GM18508 (cell line): ENCODE measurements around the gene PTTG1.
A peak's percentile ranks its signal among the peaks of the same experiment; 100 is the strongest.

Experiments used
- ATAC-seq: cut with Tn5 transposase; IDR thresholded peaks from one replicate; pipeline ENCODE4 v1.9.1; 2021; ENCODE audit warnings: moderate number of reproducible peaks; ENCODE audit not compliant: insufficient read depth, unreplicated experiment

PTTG1 gene

GRCh38 chr5:160450164-160450932, 28.7 kb downstream of the PTTG1 start:
- ATAC-seq, result no peak

- no peak for ATAC-seq
Measured at GRCh38 chr5:160451281-160451680, 29.6 kb downstream of the PTTG1 start.

GRCh38 chr5:160452036-160452435, 30.4 kb downstream of the PTTG1 start:
- no peak for ATAC-seq

DNA sequence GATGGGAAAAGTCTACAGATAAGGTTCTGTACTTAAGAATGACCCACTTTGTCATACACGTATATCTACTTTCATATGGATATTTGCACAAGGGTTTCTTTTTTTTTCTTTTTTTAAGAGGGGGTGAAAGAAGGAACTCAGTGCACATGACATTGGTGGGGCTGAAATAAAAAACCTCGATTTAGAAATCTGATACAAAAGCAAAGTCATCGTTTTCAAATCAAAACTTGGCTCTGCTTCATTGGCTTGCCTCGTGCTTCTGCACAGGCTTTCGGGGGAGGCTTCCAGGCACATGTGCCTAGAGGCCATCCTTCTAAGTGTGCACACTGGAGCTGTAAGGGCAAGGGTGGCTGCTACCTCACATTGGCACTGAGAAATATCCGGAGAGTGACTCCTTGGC, 31.1 kb downstream of the PTTG1 start:
- no peak for ATAC-seq

DNA sequence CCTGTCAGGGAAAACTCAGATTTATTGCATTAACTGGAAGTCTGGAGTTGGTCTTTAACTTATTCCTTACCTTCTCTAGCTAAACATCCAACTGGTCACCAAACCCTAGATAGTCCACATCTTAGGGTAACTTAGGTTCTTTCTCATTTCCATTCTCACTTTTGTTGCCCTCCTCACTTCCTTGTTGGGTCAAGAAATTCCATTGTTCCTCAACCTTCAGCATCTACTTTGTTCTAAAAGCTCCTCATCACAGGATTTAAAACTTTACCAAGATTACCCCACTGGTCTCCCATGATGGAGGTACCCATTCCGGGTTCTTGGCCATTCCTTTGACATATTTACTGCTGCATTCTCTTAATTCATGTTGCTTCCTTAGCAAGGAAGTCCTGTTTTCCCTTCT, 32.1 kb downstream of the PTTG1 start:
- ATAC-seq, result no peak

- ATAC-seq, result no peak
Measured at GRCh38 chr5:160455600-160455999, 33.9 kb downstream of the PTTG1 start.

DNA sequence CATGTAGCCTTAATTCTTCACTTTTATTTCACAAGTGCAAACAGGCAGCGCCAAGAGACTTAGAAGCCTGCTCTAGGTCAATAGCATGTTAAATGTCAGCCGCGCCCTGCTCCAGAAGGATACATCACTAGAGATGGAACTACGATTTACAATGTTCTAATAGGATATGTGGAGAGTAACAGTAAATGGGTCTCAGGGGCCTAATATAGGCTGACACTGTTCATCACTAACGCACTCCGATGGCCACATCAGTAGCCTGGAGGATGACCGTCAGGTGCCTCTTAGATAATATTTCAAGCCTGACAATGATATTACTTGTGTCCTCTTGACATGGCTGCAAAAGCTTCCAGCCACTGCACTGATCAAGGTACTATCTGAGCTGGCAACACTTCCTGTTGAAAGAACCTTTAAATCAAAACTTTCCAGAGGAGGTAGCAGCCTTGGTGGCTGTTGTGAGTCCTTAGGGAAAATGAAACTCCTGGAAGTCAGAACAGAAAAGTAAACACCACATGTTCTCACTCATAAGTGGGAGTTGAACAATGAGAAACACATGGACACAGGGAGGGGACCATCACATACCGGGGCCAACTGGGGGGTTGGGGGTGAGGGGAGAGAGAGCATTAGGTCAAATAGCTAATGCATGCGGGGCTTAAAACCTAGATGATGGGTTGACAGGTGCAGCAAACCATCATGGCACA, 35.0 kb downstream of the PTTG1 start:
- ATAC-seq, result no peak

DNA sequence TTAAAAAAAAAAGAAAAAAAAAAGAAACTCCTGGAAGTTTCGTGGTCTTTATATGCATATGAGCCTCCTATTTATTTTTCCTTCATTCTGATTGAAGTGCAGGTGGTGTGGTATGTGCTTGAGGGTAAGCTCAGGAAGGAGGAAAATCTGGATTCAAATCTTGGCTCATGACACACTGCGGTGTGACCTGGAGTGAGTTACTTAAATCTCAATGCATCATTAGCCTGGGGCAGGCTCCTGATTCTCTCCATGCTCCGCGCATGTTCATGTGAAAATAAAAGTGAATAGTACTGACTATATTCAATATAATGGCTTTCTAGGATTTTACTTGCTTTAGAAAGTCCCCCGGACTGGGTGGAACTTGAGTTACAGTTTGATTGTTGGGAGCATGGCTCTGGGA, 35.6 kb downstream of the PTTG1 start:
- ATAC-seq, result no peak

DNA sequence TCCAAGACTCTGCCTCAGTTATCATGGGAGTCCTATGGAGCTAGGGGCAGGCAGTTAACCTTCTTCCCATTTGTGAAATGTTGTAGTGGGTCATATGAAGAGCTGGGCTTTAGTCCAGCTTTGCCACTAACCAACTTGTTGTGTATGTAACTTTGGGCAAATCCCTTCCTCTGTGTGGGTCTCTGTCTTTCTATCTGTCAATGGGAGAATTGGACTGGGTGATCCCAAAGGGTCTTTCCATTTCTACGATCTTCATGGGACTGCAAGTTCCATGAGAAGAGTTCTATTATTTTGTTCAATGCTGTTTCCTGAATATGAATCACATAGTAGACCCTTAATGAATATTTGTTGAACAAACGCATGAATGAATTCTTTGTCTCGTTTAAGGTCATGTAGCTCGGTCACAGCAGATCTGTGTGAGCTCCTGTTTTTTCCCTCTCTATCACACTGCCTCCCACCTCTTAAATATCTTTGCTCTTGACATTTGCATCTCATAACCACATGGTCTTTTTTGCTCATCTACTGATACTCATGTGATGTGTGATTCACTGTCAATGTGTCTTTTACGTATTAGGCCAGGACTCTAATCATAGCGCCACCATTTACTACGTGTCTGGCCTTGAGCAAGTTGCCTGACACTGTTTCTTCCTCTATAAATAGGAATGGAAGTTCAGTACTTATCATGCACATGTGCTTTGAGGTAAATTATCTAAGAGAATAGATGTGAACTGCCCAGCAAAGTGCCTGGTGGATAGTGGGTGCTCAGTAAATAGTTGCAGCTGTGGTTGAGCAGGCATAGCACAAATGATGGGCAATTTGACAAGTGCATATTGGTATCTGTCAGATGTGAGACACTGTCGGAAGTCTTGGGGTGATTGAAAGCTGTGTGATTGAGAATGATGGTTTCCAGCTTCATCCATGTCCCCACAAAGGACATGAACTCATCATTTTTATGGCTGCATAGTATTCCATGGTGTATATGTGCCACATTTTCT, 37.4 kb downstream of the PTTG1 start:
- peak; percentile 73 for ATAC-seq

DNA sequence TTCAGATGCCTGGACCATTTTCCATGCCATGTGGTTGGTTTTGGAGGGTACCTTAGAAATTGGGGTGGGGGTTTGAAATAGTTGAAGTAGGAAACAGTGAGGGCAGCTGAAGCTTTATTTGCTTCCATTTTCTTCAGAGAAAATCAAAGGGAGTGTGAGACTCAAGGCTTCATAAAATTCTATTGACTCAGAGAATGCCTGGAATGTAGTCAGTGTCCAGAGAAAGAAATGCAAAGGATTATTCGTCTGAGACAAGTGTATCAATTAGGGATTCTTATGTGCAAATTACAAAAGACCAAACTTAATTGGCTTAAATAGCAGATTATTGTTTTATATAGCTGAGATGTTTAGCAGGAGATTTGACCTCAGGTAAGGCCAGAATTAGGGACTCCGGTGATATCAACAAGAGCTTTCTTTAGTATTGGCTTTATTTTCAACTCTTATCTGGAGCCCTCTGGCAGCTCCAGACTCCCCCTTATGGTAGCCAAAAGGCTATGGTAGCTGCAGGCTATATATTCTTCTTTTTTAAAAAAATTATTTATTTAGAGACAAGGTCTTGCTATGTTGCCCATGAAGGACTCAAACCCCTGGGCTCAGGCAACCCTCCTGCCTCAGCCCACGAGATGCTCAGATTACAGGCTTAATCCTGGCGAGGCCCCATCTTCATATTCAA, 38.9 kb downstream of the PTTG1 start:
- no peak for ATAC-seq

- no peak for ATAC-seq
Measured at GRCh38 chr5:160461378-160461777, 39.7 kb downstream of the PTTG1 start.

- ATAC-seq, result no peak
Measured at GRCh38 chr5:160462167-160462566, 40.5 kb downstream of the PTTG1 start.

DNA sequence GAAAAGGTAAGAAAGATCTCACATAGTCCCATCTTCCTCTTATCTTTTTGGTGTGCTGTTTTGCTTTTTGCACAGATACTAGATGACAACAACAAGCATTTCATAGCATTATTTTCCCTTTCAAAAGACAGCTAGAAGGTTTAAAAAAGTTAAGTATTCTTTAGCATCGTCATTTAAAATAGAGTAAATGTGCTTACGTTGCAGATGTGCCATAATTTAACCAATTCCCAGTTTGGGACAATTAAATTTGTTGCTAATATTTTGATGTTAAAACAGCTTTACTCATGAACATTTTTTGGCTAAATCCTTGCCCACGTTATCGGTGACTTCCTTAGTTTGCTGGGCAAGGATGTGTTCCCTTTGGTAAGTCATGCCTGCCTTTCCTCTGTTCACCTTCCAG, 41.6 kb downstream of the PTTG1 start:
- ATAC-seq, result no peak

DNA sequence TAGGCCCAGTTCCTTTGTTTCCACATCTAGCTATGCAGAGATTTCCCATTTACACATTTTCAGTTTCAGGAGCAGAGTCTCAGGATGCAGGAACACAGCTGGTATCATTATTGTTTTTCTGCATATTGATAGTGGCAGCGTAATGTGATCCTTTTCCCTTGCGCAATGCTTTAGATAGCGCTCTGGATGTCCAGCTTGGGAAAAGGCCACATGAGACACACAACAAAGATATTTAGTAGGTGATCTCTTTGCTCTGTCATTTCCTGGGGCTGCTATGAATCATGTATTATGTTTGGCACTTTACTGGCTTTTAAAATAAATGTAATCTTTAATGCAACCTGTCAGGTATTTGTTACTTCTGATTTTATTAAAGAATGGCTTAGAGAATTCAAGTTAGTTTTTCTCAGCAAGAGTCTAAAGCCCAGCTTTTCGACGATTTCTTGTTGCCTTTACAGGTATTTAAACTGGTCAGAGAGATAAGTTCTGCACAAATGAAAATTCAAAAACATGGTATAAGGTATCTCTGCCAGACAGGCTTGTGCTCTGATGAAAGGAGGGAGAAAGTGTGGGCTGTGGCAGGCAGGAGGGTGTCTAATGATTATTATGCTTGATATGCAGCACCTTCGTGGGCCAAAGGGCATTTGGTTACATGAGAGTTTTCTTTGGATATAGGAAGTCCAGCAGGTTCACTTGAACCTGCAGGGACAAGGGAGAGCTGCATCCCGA, 42.2 kb downstream of the PTTG1 start:
- no peak for ATAC-seq

DNA sequence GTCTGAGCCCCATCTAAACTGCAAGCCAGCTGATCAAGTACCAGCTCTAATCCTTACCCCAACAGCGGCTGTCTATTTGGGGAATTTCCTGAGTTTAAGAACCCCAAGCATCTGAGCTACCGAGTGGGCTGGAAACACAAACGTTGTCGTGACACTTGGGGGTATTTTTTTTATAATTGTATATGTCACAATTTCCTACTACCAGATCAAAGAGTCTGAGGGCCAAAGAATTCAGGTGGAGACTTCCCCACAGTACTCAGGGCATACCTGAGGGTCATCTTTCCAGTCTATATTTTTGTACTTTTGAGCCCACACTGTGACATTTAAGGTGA, 42.8 kb downstream of the PTTG1 start:
- no peak for ATAC-seq

- no peak for ATAC-seq
Measured at GRCh38 chr5:160466116-160466515, 44.5 kb downstream of the PTTG1 start.

DNA sequence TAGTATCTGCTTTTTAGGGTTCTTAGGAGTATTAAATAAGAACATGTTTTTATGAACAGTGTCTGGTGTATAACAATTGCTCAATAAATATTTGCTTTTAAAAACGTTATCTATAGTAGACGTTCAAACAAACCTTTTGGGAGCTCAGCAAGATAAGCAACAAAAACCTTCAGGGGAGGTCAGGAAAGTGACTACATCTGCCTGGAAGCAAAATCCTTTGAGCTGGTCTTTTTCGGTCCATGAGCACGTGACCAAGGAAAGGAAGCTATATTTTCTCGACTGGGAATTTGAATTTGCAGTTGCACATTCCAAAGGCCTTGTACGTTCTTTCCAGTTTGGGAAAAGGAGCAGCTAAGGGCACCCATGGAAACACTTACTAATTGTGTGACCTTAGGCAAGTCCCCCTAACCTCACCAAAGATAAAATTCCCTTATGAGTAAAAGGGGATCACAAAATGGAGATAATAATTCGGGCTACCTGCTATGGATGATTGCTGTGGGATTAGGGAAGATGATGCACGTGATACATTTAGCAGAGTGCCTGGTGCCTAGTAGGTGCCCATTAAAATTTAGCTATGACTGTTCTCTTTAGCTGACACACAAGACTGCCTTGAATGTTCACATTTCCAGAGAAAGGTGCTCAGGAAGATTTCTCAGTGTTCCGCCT, 45.4 kb downstream of the PTTG1 start:
- no peak for ATAC-seq

GRCh38 chr5:160467555-160468362, 46.1 kb downstream of the PTTG1 start:
- peak; percentile 87 for ATAC-seq
